K562 (cell line): Measurements from ENCODE around the gene DGKZ. TPM values are rescaled to one million over a fixed set of nuclear protein-coding genes. Genes with fewer than 3 reads are reported as not detected.

Experiments
- ATAC-seq: fragments of 200-7000 bp; cut with Tn5 transposase; 3 replicates; pipeline ENCODE4 v1.9.1; 2020; ENCODE audit warnings: moderate library complexity
- BruUV-seq: library from RNA; stranded (reverse); fragments of 400-500 nt; replicated peaks from 2 replicates; lab custom pipeline; 2021; lab: Mats Ljungman, UMichigan
- CTCF ChIA-PET: fragments of 300-600 bp; formaldehyde crosslinking; extraction: SDS; loops from one replicate; lab custom pipeline; 2021; ENCODE audit warnings: low intra/inter-chr PET ratio; lab: Yijun Ruan, JAX
- POLR2A ChIA-PET: fragments of 300-600, 350-650 bp; sonication (Branson Sonifier 250); formaldehyde crosslinking; extraction: SDS; loops from one replicate; lab custom pipeline; 2021; ENCODE audit warnings: antibody characterized with exemption, inconsistent platforms; lab: Yijun Ruan, JAX
- DNase-seq, 4 experiments: peaks; one replicate each; pipeline versions ENCODE4 v3.0.0 to v3.0.0-alpha.2; 2011 to 2018; ENCODE audit warnings: low spot score in 3 of 4, mixed read lengths in 3 of 4; ENCODE audit errors: extremely low read depth in 1 of 4
- FAIRE-seq: peaks from 2 replicates; lab custom pipeline; 2011; peaks lifted over from hg19 to GRCh38; lab: Jason Lieb, UNC
- H2AFZ ChIP-seq: 2 replicates; pipeline ENCODE4 v1.6.0; 2011; ENCODE audit warnings: low read depth, low read length, control low read depth, inconsistent platforms
- H3K27ac ChIP-seq: fragments of 200-600 bp; 3 replicates; pipeline ENCODE4 v1.8.0; 2011; ENCODE audit warnings: low read depth, mild to moderate bottlenecking, control low read depth, inconsistent platforms, low read length, moderate library complexity, mixed read lengths; ENCODE audit errors: extremely low read depth
- H3K27me3 ChIP-seq, 2 experiments: fragments of 300-600 bp in 1 of 2; 2 replicates in 1 of 2; 3 replicates in 1 of 2; pipeline versions ENCODE4 v1.6.0 to v1.8.0; 2011; ENCODE audit warnings: inconsistent platforms in 2 of 2, low read length in 2 of 2, mild to moderate bottlenecking in 1 of 2, mixed read lengths in 1 of 2, moderate library complexity in 1 of 2; ENCODE audit not compliant: control insufficient read depth in 2 of 2, insufficient read depth in 2 of 2
- H3K36me3 ChIP-seq: fragments of 300-600 bp; 3 replicates; pipeline ENCODE4 v1.8.0; 2011; ENCODE audit warnings: mild to moderate bottlenecking, low read length, inconsistent platforms; ENCODE audit not compliant: control insufficient read depth, insufficient read depth
- H3K4me1 ChIP-seq, 2 experiments: fragments of 200-600 bp in 1 of 2; replicated peaks in 1 of 2; 2 replicates in 1 of 2; 3 replicates in 1 of 2; pipeline versions ENCODE4 v1.5.1 to v1.8.0; 2011; ENCODE audit warnings: inconsistent platforms in 2 of 2, low read length in 2 of 2, mild to moderate bottlenecking in 1 of 2, mixed read lengths in 1 of 2, moderate library complexity in 1 of 2; ENCODE audit not compliant: control insufficient read depth in 2 of 2, insufficient read depth in 2 of 2
- H3K4me2 ChIP-seq: 2 replicates; pipeline ENCODE4 v1.6.1; 2011; ENCODE audit warnings: low read length, control low read depth, inconsistent platforms, mixed read lengths; ENCODE audit not compliant: insufficient read depth
- H3K4me3 ChIP-seq: fragments of 200-600 bp; sonication (generic), shearing (Covaris generic); 2 replicates; pipeline ENCODE4 v1.5.1; 2016; ENCODE audit warnings: control low read depth, inconsistent platforms
- H3K79me2 ChIP-seq: fragments of 200-600 bp; 3 replicates; pipeline ENCODE4 v1.8.0; 2011; ENCODE audit warnings: low read length, inconsistent platforms; ENCODE audit not compliant: control insufficient read depth, insufficient read depth
- H3K9ac ChIP-seq, 2 experiments: 2 replicates each; pipeline versions ENCODE4 v1.6.0 to v1.6.1; 2011; ENCODE audit warnings: low read depth in 2 of 2, low read length in 2 of 2, control low read depth in 1 of 2, inconsistent platforms in 1 of 2, mild to moderate bottlenecking in 1 of 2, mixed read lengths in 1 of 2; ENCODE audit not compliant: insufficient read depth in 1 of 2
- H3K9me1 ChIP-seq: one replicate; pipeline ENCODE4 v1.6.0; 2011; ENCODE audit warnings: inconsistent platforms, mild to moderate bottlenecking, low read length, moderate library complexity; ENCODE audit not compliant: control insufficient read depth, insufficient read depth
- H3K9me3 ChIP-seq: replicated peaks from 2 replicates; pipeline ENCODE4 v1.5.1; 2011; ENCODE audit warnings: low read depth, low read length, inconsistent platforms; ENCODE audit not compliant: control insufficient read depth, insufficient read depth
- H4K20me1 ChIP-seq: replicated peaks from 2 replicates; pipeline ENCODE4 v1.6.1; 2011; ENCODE audit warnings: low read length, inconsistent platforms, mixed read lengths; ENCODE audit not compliant: control insufficient read depth, insufficient read depth
- BCOR ChIP-seq: fragments of 450-650 bp; IDR thresholded peaks from 2 replicates; pipeline ENCODE4 v1.6.1; 2016
- FOXJ3 ChIP-seq: sonication (generic); formaldehyde crosslinking; IDR thresholded peaks from 2 replicates; pipeline ENCODE4 v1.4.0; 2020; ENCODE audit warnings: mild to moderate bottlenecking, missing genetic modification reagents
- GATAD2B ChIP-seq: fragments of 450-650 bp; IDR thresholded peaks from 2 replicates; pipeline ENCODE4 v1.6.1; 2017; ENCODE audit warnings: mild to moderate bottlenecking, borderline replicate concordance
- PTTG1 ChIP-seq: fragments of 450-650 bp; IDR thresholded peaks from 2 replicates; pipeline ENCODE4 v1.6.1; 2016; ENCODE audit warnings: low read depth, mild to moderate bottlenecking, missing genetic modification characterization, missing compliant biosample characterization
- RBM25 ChIP-seq: fragments of 200-400 bp; formaldehyde crosslinking; IDR thresholded peaks from 2 replicates; pipeline ENCODE4 v1.6.1; 2018; ENCODE audit warnings: low read length, low read depth, moderate library complexity; ENCODE audit not compliant: severe bottlenecking
- SMARCC2 ChIP-seq: fragments of 450-650 bp; IDR thresholded peaks from 2 replicates; pipeline ENCODE4 v1.6.1; 2017; ENCODE audit warnings: antibody characterized with exemption, moderate library complexity, mild to moderate bottlenecking, low read depth
- ZFP36 ChIP-seq: fragments of 150-350 bp; IDR thresholded peaks from 2 replicates; pipeline ENCODE4 v1.6.1; 2018; ENCODE audit warnings: low read length, low read depth; ENCODE audit not compliant: partially characterized antibody
- WGBS: fragments of 100-300 bp; shearing (Covaris generic); methylation state at CpG from one replicate; pipeline ENCODE4 v1.1.6; 2016; ENCODE audit warnings: low coverage, mixed read lengths; ENCODE audit not compliant: insufficient coverage; ENCODE audit errors: missing lambda C conversion rate; 5-methylcytosine and 5-hydroxymethylcytosine counted together
- in situ Hi-C: fragments of 300-500 bp; cut with MboI; formaldehyde crosslinking; loops from 4 replicates; pipeline ENCODE4 v1.15.0; 2018; ENCODE audit warnings: inconsistent platforms, mixed read lengths
- intact Hi-C: fragments of 100-400 bp; cut with micrococcal nuclease; formaldehyde crosslinking; loops from 2 replicates; pipeline ENCODE4 v1.14.2; 2022
- polyA plus RNA-seq, 8 experiments: library from polyadenylated mRNA; depleted of rRNA in 4 of 8; stranded (reverse) in 5 of 8; unstranded in 3 of 8; fragments of >200 nt; fragmentation: Nextera tagmentation in 2 of 8; fragmentation: Illumina TruSeq in 1 of 8; extraction: Ambion mirVana in 2 of 8; extraction: Trizol in 1 of 8; gene quantifications; 2 replicates each; pipeline versions ENCODE4 v1.2.1 to v1.2.3, GENCODE V29; 2011 to 2014; ENCODE audit warnings: inconsistent platforms in 1 of 8, missing spikeins in 1 of 8
- total RNA-seq, 7 experiments: library from RNA; depleted of rRNA in 6 of 7; stranded (reverse); fragments of >200 nt in 6 of 7; fragmentation: Illumina TruSeq in 2 of 7; extraction: Trizol in 2 of 7; gene quantifications; 2 replicates each; pipeline versions ENCODE4 v1.2.1 to v1.2.3, GENCODE V29; 2011 to 2021; ENCODE audit warnings: low replicate concordance in 1 of 7
- TF ChIP-seq, protein P1 (sequence below): sonication (generic); formaldehyde crosslinking; IDR thresholded peaks from 2 replicates; pipeline ENCODE4 v1.8.1; 2023; ENCODE audit warnings: mild to moderate bottlenecking, missing genetic modification reagents

The DGKZ gene
- total and polyA plus RNA-seq, 9 of the 15 experiments (the other 6 are each of a cell fraction or from before 2014, with no cell fraction given), result 0.51 to 100 (median 44.2) TPM

DNA sequence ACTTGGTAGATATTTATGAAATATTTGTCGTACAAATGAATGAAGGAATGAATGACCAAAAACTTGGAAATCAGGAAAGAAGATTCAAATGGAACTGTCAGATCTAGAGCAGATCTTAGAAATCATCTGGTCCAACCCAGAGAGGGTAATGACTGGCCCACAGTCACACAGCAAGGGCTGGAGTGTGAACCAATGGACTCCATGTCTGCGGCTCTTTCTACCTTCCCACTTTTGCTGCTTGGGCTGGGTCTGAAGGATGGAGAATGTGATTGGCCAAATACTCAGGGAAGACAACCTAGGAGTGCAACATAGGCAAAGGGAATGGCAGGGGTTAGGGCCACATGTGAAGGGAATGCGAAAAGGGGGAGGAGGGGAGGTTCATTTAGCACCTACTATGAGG lies 5.8 kb upstream of the DGKZ start:
- no TSS peak for BruUV-seq
- Histone ChIP-seq H2AFZ (no peak overlapping the region), H3K9me3 (no peaks in the 10 kb centered on the region), H4K20me1 (no peaks in the 10 kb centered on the region), H3K9me1 (no peaks in the 10 kb centered on the region), H3K4me3 (no peak overlapping the region), H3K36me3 (no peaks in the 10 kb centered on the region), H3K4me1 (peaks cover 16 to 34% of the 10 kb centered on the region in 2 experiments), H3K4me2 (no peak overlapping the region), H3K79me2 (no peaks in the 10 kb centered on the region), H3K27ac (no peak overlapping the region), H3K27me3 (peaks cover 6 to 18% of the 10 kb centered on the region in 2 experiments; a peak in 3 of 5 replicates), H3K9ac (no peak overlapping the region; a peak in 1 of 4 replicates)
- WGBS, result 17% methylated on average over 2 of the region's 3 CpGs
- DNase-seq, result no peak
- FAIRE-seq, result no peak
- ChIA-PET POLR2A (interaction anchor here (0.6 kb wide), 1 partner anchor 10 kb away, joined by 4 read pairs; no protein-coding TSS in a partner anchor), CTCF (no interaction called here)
- in situ Hi-C loops, result no loop called here
- ATAC-seq, result no peak
- intact Hi-C loops, result no loop called here
- TF ChIP-seq ZFP36 (peak; percentile 69), SMARCC2 (no peak), PTTG1 (tag) (no peak), RBM25 (peak; percentile 46), FOXJ3 (no peak), GATAD2B (no peak), BCOR (peak; percentile 56; the same call in 1 of the 2 replicates)
- TF ChIP-seq, protein P1, sequence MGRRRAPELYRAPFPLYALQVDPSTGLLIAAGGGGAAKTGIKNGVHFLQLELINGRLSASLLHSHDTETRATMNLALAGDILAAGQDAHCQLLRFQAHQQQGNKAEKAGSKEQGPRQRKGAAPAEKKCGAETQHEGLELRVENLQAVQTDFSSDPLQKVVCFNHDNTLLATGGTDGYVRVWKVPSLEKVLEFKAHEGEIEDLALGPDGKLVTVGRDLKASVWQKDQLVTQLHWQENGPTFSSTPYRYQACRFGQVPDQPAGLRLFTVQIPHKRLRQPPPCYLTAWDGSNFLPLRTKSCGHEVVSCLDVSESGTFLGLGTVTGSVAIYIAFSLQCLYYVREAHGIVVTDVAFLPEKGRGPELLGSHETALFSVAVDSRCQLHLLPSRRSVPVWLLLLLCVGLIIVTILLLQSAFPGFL (CRISPR knock-in tag), result no peak
